Activated CD4-positive, alpha-beta T cell treated with anti-CD3 and anti-CD28 coated beads, Interleukin-2, amount 10 ng/mL, durations not matched to agents 24 days and 14 days (primary cell): Measurements from ENCODE around the gene DYRK1B. TPM values are rescaled to one million over a fixed set of nuclear protein-coding genes. Genes with fewer than 3 reads are reported as not detected.
"Not testable (repeated sequence)": the region's sequence is repeated elsewhere in the genome, so short reads cannot be mapped to it uniquely, and the experiment has no call there.

Source experiments
- DNase-seq: peaks from one replicate; pipeline ENCODE4 v3.0.0; 2022
- H3K27ac Mint-ChIP-seq: one replicate; pipeline ENCODE4 v1.8.0; 2022; ENCODE audit warnings: mild to moderate bottlenecking, mixed read lengths
- H3K27me3 Mint-ChIP-seq: one replicate; pipeline ENCODE4 v1.8.0; 2022; ENCODE audit warnings: mixed read lengths
- H3K36me3 Mint-ChIP-seq: one replicate; pipeline ENCODE4 v1.8.0; 2022; ENCODE audit warnings: low read depth, mild to moderate bottlenecking, mixed read lengths
- H3K4me1 Mint-ChIP-seq: one replicate; pipeline ENCODE4 v1.8.0; 2021; ENCODE audit warnings: mixed read lengths
- H3K4me3 Mint-ChIP-seq: one replicate; pipeline ENCODE4 v1.8.0; 2022; ENCODE audit warnings: mild to moderate bottlenecking, moderate library complexity, mixed read lengths
- H3K9me3 Mint-ChIP-seq: one replicate; pipeline ENCODE4 v1.8.0; 2021; ENCODE audit warnings: mixed read lengths
- intact Hi-C: fragments of 100-400 bp; cut with micrococcal nuclease; formaldehyde crosslinking; loops from one replicate; pipeline ENCODE4 v1.15.1; 2023
- total RNA-seq: library from RNA; stranded (reverse); gene quantifications from 2 replicates; pipeline ENCODE4 v1.2.3, GENCODE V29; 2022

DYRK1B gene
- total RNA-seq, 1 donor from 2014 or later, result 4.5 TPM

DNA sequence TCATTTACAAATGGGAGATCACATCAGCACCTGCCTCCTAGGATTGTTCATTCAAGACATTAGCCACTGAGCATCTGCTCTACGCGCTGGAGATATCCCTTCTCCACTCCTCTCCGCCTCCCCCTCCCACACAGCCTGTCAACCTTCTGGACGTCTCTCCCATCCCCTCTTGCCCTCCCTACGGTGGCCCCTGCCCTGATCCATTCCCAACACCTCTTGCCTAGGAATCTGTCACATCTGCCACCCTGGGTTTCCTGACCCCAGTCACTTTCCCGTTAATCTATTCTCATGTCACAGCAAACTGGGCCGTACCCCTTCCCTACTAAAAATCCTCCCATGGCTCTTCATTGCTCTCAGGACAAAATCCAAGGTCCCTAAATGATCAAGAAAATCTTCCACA lies 10.3 kb downstream of the DYRK1B start:
- DNase-seq, result no peak
- H3K27me3 Mint-ChIP-seq, result no peaks in the 10 kb centered on the region
- no peak overlapping the region for H3K4me3 Mint-ChIP-seq
- H3K4me1 Mint-ChIP-seq, result peaks cover 5% of the 10 kb centered on the region
- H3K36me3 Mint-ChIP-seq, result peaks cover 19% of the 10 kb centered on the region
- intact Hi-C loops, result loop anchor here (1.0 to 2.0 kb wide), 4 partner anchors 11 to 148 kb away; partner anchors contain the start of genes DYRK1B, FBL and PSMC4
- H3K27ac Mint-ChIP-seq, result no peak overlapping the region
- H3K9me3 Mint-ChIP-seq, result no peaks in the 10 kb centered on the region

GRCh38 chr19:39820696-39821095 lies 13.3 kb downstream of the DYRK1B start:
- Mint-ChIP-seq H3K36me3 (peaks cover 7% of the 10 kb centered on the region), H3K9me3 (no peaks in the 10 kb centered on the region), H3K4me1 (peaks cover 10% of the 10 kb centered on the region), H3K4me3 (no peak overlapping the region), H3K27me3 (no peaks in the 10 kb centered on the region), H3K27ac (no peak overlapping the region)
- intact Hi-C loops, result no loop called here
- DNase-seq, result no peak

- Mint-ChIP-seq H3K9me3 (no peaks in the 10 kb centered on the region), H3K27ac (no peak overlapping the region), H3K36me3 (peaks cover 7% of the 10 kb centered on the region), H3K27me3 (no peaks in the 10 kb centered on the region), H3K4me1 (peaks cover 8% of the 10 kb centered on the region), H3K4me3 (no peak overlapping the region)
- intact Hi-C loops, result no loop called here
- DNase-seq, result no peak
These were observed 14.2 kb downstream of the DYRK1B start for GRCh38 chr19:39819786-39820185.

GRCh38 chr19:39818626-39819097 lies 15.3 kb downstream of the DYRK1B start:
- peaks cover 8% of the 10 kb centered on the region for H3K4me1 Mint-ChIP-seq
- H3K9me3 Mint-ChIP-seq, result no peaks in the 10 kb centered on the region
- H3K27ac Mint-ChIP-seq, result no peak overlapping the region
- H3K27me3 Mint-ChIP-seq, result no peaks in the 10 kb centered on the region
- DNase-seq, result no peak
- no peak overlapping the region for H3K4me3 Mint-ChIP-seq
- intact Hi-C loops, result no loop called here
- H3K36me3 Mint-ChIP-seq, result peaks cover 7% of the 10 kb centered on the region

- Mint-ChIP-seq H3K4me1 (peaks cover 8% of the 10 kb centered on the region), H3K4me3 (no peak overlapping the region), H3K9me3 (no peaks in the 10 kb centered on the region), H3K27me3 (no peaks in the 10 kb centered on the region), H3K27ac (no peak overlapping the region), H3K36me3 (peaks cover 7% of the 10 kb centered on the region)
- intact Hi-C loops, result no loop called here
- DNase-seq, result no peak
These were observed 15.9 kb downstream of the DYRK1B start for GRCh38 chr19:39817888-39818561.

DNA sequence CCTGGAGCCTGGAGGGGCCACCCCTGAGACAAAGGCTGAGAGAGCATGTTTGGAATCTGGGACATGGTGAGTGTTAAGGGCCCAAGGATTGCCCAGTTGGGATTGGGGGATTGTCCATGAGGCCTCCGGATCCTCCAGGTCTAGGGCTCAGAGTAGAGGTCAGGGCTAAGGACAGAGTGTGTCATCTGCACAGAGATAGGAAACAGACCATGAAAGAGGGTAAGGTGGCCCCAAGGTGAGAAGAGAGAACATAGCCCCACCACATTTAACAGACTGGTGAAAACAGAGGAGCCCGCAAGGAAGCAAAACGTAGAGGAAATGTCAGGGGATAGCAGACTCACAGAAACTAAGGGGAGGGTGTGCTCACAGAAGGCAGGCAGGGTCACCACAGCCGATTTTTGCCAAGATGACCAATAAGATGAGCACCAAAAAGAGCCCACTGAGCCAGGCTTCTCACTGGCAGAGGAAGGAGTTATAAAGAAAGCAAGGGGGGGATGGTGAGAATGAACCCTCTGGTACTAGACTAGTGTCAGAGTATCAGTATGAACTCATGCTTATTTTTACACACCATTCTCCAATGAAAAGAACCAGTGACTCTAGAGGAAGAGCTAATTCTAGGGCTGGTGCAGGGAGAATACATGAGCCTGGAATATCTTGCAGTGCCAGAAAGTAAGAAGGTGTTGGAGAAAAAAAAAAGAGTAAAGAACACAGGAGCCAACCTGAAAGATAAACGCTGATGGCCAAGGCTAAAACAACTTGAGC lies 17.5 kb downstream of the DYRK1B start:
- no peak overlapping the region for H3K4me3 Mint-ChIP-seq
- H3K27me3 Mint-ChIP-seq, result no peaks in the 10 kb centered on the region
- H3K36me3 Mint-ChIP-seq, result peaks cover 7% of the 10 kb centered on the region
- intact Hi-C loops, result no loop called here
- DNase-seq, result no peak
- H3K27ac Mint-ChIP-seq, result no peak overlapping the region
- H3K4me1 Mint-ChIP-seq, result peaks cover 8% of the 10 kb centered on the region
- H3K9me3 Mint-ChIP-seq, result no peaks in the 10 kb centered on the region

DNA sequence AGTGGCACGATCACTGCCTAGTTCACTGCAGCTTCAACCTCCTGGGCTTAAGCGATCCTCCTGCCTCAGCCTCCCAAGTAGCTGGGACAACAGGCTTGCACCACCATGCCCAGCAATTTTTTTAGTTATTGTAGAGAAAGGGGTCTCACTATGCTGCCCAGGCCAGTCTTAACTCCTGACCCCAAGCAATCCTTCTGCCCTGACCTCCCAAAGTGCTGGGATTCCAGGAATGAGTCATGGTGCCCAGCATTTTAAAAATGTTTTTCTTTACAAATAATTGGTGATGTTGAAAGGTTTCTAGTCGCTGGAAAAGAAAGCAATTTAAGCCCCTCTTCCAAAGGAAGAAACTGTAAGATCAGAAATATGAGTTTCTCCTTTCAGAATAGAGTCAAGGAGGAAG lies 19.4 kb downstream of the DYRK1B start:
- Mint-ChIP-seq H3K36me3 (peaks cover 5% of the 10 kb centered on the region), H3K9me3 (no peaks in the 10 kb centered on the region), H3K4me1 (peaks cover 8% of the 10 kb centered on the region), H3K27ac (no peak overlapping the region), H3K4me3 (no peak overlapping the region), H3K27me3 (no peaks in the 10 kb centered on the region)
- intact Hi-C loops, result no loop called here
- DNase-seq, result no peak

- H3K36me3 Mint-ChIP-seq, H3K9me3 Mint-ChIP-seq, H3K4me1 Mint-ChIP-seq, intact Hi-C loops, H3K27ac Mint-ChIP-seq, H3K27me3 Mint-ChIP-seq, H3K4me3 Mint-ChIP-seq, DNase-seq: not testable (repeated sequence)
These were observed 19.9 kb downstream of the DYRK1B start for GRCh38 chr19:39814111-39814510.

DNA sequence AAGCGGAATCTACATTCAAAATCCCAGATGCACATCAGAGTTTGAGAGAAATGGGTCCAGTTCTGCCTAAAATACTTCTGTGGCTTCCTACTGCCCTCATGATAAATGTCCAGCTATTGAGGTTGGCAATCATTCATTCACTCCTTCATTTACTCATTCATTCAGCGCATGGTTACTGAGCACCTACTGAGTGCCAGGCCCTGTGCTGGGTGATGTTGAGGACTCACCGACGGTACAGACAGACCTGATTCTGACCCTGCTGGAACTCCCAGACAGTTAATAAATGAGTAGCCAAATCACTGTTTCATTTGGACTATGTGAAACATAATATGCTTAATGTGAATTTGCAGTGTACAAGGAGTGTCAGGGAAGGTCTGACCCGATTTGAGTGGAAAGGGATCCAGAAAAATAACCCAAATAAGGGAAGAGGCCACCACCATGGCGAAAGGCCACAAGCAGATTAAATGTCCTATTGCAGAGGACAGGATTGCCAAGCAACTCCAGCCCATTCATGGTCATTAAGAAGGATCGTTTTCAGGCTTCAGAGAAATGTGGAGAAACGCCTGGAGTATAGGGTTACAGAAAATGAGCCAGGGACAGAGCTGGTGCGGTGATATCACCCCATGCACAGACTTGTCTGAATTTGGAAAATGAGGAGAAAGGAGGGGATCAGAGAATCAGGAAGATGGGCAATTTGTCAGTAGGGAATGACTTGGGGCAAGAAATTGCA lies 20.5 kb downstream of the DYRK1B start:
- H3K27me3 Mint-ChIP-seq, result no peaks in the 10 kb centered on the region
- DNase-seq, result no peak
- H3K4me3 Mint-ChIP-seq, result no peak overlapping the region
- H3K4me1 Mint-ChIP-seq, result peaks cover 5% of the 10 kb centered on the region
- H3K9me3 Mint-ChIP-seq, result no peaks in the 10 kb centered on the region
- H3K36me3 Mint-ChIP-seq, result peaks cover 2% of the 10 kb centered on the region
- intact Hi-C loops, result no loop called here
- no peak overlapping the region for H3K27ac Mint-ChIP-seq

GRCh38 chr19:39811064-39811463 lies 22.9 kb downstream of the DYRK1B start:
- Mint-ChIP-seq H3K4me1 (peaks cover 2% of the 10 kb centered on the region), H3K27ac (no peak overlapping the region), H3K27me3 (peaks cover 2% of the 10 kb centered on the region), H3K4me3 (no peak overlapping the region), H3K36me3 (peaks cover 2% of the 10 kb centered on the region), H3K9me3 (no peaks in the 10 kb centered on the region)
- intact Hi-C loops, result no loop called here
- no peak for DNase-seq

DNA sequence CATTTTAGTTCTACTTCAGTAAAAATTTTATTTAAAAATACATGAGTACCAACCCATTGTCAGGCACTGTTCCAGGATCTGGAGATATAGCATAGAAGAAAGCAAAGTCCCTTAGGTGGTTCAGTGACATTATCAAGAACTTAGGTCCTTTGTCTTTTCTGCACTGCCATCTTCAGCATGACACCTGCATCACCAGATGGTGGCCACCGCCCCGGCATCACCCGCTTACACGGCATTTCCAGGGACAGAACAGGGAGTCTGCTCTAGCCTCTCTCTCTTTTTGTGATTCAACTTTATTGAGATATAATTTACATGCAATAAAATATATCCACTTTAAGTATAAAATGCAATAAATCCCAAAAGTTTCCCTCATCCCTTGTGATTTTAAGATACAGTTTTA lies 23.5 kb downstream of the DYRK1B start:
- H3K9me3 Mint-ChIP-seq, result no peaks in the 10 kb centered on the region
- H3K27ac Mint-ChIP-seq, result no peak overlapping the region
- no peaks in the 10 kb centered on the region for H3K36me3 Mint-ChIP-seq
- H3K4me1 Mint-ChIP-seq, result no peaks in the 10 kb centered on the region
- peaks cover 4% of the 10 kb centered on the region for H3K27me3 Mint-ChIP-seq
- intact Hi-C loops, result no loop called here
- no peak for DNase-seq
- no peak overlapping the region for H3K4me3 Mint-ChIP-seq

GRCh38 chr19:39809368-39809767 lies 24.6 kb downstream of the DYRK1B start:
- Mint-ChIP-seq H3K36me3 (no peaks in the 10 kb centered on the region), H3K4me3 (no peak overlapping the region), H3K4me1 (no peaks in the 10 kb centered on the region), H3K27ac (no peak overlapping the region), H3K9me3 (no peaks in the 10 kb centered on the region), H3K27me3 (peaks cover 4% of the 10 kb centered on the region)
- intact Hi-C loops, result no loop called here
- DNase-seq, result no peak

- H3K27ac Mint-ChIP-seq, H3K9me3 Mint-ChIP-seq, H3K27me3 Mint-ChIP-seq, DNase-seq, H3K4me1 Mint-ChIP-seq, H3K36me3 Mint-ChIP-seq, intact Hi-C loops, H3K4me3 Mint-ChIP-seq: not testable (repeated sequence)
These were observed 25.3 kb downstream of the DYRK1B start for GRCh38 chr19:39808688-39809087.

DNA sequence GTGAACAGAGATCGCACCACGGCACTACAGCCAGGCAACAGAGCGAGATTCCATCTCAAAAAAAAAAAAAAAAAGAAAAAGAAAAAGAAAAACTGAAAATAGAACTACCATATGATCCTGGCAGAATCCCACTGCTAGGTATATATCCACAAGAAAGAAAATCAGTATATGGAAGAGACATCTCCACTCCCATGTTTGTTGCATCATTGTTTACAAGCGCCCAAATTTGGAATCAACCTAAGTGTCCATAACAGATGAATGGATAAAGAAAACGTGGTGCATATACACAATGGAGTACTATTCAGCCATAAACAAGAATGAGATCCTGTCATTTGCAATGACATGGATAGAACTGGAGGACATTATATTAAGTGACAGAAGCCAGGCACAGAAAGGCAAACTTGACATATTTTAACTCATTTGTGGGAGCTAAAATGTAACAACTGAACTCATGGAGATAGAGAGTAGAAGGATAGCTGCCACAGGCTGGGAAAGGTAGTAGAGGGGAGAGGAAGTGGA lies 26.1 kb downstream of the DYRK1B start:
- Mint-ChIP-seq H3K36me3 (no peaks in the 10 kb centered on the region), H3K4me3 (no peak overlapping the region), H3K9me3 (no peaks in the 10 kb centered on the region), H3K27ac (no peak overlapping the region), H3K27me3 (peaks cover 5% of the 10 kb centered on the region), H3K4me1 (no peaks in the 10 kb centered on the region)
- intact Hi-C loops, result no loop called here
- DNase-seq, result no peak
